ENCODE measurements around the gene TMEM40.

DNA sequence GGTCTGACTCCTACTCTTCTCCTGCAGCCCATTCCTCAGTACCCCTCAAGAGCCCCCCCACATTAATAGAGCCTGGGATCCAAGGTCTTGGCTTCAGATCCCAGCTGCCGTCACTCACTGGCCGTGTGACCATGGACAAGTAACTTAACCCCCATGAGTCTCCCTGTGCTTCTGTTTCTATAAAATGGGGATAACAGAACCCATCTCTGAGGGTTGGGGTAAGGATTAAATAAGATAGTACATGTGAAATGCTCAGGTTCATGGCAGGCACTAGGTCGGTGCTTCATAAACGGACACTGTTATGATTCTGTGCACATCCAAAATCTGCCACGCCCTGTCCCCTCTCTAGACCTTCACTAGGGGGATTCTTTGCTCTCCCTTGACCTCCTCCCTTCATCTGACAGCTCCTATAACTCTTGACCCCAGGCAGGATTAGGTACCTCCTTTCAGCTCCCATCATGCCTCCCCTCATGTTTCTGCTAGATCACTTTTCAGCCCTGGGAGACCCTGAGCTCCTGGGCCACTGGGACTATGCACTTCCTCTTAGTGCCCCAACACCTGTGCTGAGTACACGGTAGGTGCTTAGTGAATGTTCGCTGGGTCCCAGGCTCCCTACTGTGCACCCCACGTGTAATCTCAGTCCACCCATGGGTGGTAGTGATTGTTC lies 39.0 kb upstream of the TMEM40 start:
- no peak for TF ChIP-seq EZH2 (IDR thresholded peaks at IDR 0.05; ENCODE audit: low read depth, unreplicated experiment)
- no peak for TF ChIP-seq REST (IDR thresholded peaks at IDR 0.05; ENCODE audit: unreplicated experiment)
- TF ChIP-seq, protein P1, sequence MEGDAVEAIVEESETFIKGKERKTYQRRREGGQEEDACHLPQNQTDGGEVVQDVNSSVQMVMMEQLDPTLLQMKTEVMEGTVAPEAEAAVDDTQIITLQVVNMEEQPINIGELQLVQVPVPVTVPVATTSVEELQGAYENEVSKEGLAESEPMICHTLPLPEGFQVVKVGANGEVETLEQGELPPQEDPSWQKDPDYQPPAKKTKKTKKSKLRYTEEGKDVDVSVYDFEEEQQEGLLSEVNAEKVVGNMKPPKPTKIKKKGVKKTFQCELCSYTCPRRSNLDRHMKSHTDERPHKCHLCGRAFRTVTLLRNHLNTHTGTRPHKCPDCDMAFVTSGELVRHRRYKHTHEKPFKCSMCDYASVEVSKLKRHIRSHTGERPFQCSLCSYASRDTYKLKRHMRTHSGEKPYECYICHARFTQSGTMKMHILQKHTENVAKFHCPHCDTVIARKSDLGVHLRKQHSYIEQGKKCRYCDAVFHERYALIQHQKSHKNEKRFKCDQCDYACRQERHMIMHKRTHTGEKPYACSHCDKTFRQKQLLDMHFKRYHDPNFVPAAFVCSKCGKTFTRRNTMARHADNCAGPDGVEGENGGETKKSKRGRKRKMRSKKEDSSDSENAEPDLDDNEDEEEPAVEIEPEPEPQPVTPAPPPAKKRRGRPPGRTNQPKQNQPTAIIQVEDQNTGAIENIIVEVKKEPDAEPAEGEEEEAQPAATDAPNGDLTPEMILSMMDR (conservative IDR thresholded peaks at IDR 0.05; ENCODE audit: low read depth in 2 of 2), result no peak
- no peak for TF ChIP-seq CREB1 (CRISPR knock-in tag; IDR thresholded peaks at IDR 0.05; ENCODE audit: low read depth)
- no peak for TF ChIP-seq JUNB (IDR thresholded peaks at IDR 0.05; ENCODE audit: unreplicated experiment)
- TF ChIP-seq NANOG (IDR thresholded peaks at IDR 0.05; ENCODE audit: borderline replicate concordance), result no peak
- no peak for TF ChIP-seq POLR2AphosphoS5 (IDR thresholded peaks at IDR 0.05; ENCODE audit: low read depth)
- no peak for TF ChIP-seq EZH2phosphoT487 (IDR thresholded peaks at IDR 0.05; ENCODE audit: unreplicated experiment)
- TF ChIP-seq STAT1 (IDR thresholded peaks at IDR 0.05; ENCODE audit: unreplicated experiment), result no peak

Measured in GM23338 (cell line).